PC-9 (cell line): Measurements from ENCODE around the gene CPN2.

Experiments used
- CTCF ChIP-seq: fragments of 200-600 bp; sonication (generic); conservative IDR thresholded peaks from 2 replicates; pipeline ENCODE4 v1.6.1; 2017; ENCODE audit warnings: mixed run types, antibody characterized with exemption, mild to moderate bottlenecking, moderate library complexity
- EZH2 ChIP-seq: fragments of 200-600 bp; sonication (generic); IDR thresholded peaks from 2 replicates; pipeline ENCODE4 v1.8.0; 2017; ENCODE audit warnings: antibody characterized with exemption, low read depth

DNA sequence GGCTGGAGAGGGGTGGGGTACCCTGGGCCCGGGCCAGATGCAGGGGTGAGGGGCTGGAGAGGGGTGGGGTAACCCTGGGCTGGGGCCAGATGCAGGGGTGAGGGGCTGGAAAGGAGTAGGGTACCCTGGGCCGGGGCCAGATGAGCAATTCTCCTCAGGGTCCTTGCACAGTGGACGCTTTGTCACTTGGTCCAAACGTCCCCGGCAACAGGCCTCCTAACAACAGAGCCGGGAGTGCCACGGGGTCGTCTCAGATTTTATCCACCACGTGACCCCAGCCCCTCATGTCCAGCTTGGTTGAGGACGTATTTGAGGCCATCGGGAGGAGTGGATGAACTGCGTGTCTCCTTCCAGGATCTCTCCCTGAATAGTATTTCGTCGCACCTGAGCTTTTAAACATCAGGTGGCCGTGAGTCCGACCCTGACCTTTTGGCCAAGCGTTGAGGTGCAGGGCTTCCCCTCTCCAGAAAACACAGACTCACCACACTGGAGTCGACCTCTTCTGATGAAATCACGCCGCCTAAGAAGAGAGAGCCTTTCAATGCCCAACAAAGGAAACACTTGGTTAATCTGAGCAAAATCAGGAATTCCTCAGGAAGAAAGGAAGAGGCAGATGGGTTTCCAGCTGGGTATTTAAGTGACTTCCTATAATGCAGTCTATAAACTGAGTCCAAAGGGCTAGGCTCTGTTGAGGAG is 31.2 kb upstream of the CPN2 start:
- TF ChIP-seq EZH2 (no peak), CTCF (no peak)
